Progenitor cell of endocrine pancreas (in vitro differentiated cells): Measurements from ENCODE around the gene ZNF536. TPM values are rescaled to one million over a fixed set of nuclear protein-coding genes. Genes with fewer than 3 reads are reported as not detected.

Source experiments
- DNase-seq: peaks from one replicate; pipeline ENCODE4 v3.0.0; 2021; ENCODE audit warnings: low spot score; ENCODE audit not compliant: unreplicated experiment
- H3K27ac Mint-ChIP-seq: 2 replicates; pipeline ENCODE4 v1.8.0; 2021; ENCODE audit warnings: mild to moderate bottlenecking, moderate library complexity, mixed read lengths
- H3K27me3 Mint-ChIP-seq: 2 replicates; pipeline ENCODE4 v1.8.0; 2021; ENCODE audit warnings: mixed read lengths
- H3K36me3 Mint-ChIP-seq: 2 replicates; pipeline ENCODE4 v1.8.0; 2022; ENCODE audit warnings: mixed read lengths; ENCODE audit not compliant: insufficient read depth
- H3K4me1 Mint-ChIP-seq: 2 replicates; pipeline ENCODE4 v1.8.0; 2021; ENCODE audit warnings: low read depth, mixed read lengths
- H3K4me3 Mint-ChIP-seq: 2 replicates; pipeline ENCODE4 v1.8.0; 2021; ENCODE audit warnings: low read depth, mild to moderate bottlenecking, moderate library complexity, mixed read lengths
- H3K9me3 Mint-ChIP-seq: 2 replicates; pipeline ENCODE4 v1.8.0; 2021; ENCODE audit warnings: low read depth, mixed read lengths
- total RNA-seq: library from RNA; stranded (reverse); gene quantifications from 2 replicates; pipeline ENCODE4 v1.2.1, GENCODE V29; 2021
- TF ChIP-seq, protein P1 (sequence below): fragments of 200-600 bp; sonication (generic); IDR thresholded peaks from one replicate; pipeline ENCODE4 v1.5.0; 2021; ENCODE audit warnings: antibody characterized with exemption, mild to moderate bottlenecking; ENCODE audit not compliant: unreplicated experiment

The ZNF536 gene
- total RNA-seq, 1 donor from 2014 or later, result 2.0 TPM

DNA sequence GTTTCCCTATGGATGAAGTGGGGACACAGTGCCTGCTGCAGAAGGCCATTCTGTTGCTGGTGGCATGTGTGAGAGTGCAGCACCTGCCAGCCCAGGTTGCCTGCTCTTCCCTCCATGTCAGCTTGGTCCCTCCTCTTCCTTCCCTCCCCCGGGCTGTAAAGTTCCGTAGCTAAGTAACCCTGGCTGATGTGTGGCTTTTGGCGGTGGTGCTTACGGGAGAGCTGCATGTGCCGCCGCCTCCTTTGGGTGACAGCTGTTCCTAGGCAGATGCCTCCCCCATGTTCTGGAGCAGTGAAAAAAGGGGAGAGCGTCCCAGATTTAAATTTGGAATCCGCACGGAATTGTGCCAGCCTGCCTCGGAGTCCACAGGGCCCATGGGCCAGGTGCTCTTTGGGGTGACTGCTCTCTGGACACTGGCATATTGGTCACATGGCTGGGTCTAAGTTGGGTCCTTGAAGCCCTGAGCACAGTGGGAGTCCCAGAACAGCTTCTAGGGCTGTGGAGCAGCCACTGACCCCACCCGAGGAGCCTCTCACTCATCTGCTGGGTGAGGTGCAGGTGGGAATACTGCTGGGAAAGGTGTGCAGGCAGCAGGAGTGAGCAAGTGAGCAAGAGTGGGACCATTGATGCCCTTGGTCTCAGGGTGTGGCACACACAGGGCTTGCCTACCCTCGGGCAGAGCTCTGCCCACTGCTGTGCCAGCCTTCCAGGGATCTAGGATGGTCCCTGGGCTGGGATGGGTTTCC lies 33.1 kb upstream of the ZNF536 start:
- Mint-ChIP-seq H3K27ac (no peak overlapping the region), H3K27me3 (no peaks in the 10 kb centered on the region), H3K36me3 (no peaks in the 10 kb centered on the region), H3K4me3 (no peak overlapping the region), H3K9me3 (no peaks in the 10 kb centered on the region), H3K4me1 (no peaks in the 10 kb centered on the region)
- no peak for DNase-seq
- TF ChIP-seq, protein P1, sequence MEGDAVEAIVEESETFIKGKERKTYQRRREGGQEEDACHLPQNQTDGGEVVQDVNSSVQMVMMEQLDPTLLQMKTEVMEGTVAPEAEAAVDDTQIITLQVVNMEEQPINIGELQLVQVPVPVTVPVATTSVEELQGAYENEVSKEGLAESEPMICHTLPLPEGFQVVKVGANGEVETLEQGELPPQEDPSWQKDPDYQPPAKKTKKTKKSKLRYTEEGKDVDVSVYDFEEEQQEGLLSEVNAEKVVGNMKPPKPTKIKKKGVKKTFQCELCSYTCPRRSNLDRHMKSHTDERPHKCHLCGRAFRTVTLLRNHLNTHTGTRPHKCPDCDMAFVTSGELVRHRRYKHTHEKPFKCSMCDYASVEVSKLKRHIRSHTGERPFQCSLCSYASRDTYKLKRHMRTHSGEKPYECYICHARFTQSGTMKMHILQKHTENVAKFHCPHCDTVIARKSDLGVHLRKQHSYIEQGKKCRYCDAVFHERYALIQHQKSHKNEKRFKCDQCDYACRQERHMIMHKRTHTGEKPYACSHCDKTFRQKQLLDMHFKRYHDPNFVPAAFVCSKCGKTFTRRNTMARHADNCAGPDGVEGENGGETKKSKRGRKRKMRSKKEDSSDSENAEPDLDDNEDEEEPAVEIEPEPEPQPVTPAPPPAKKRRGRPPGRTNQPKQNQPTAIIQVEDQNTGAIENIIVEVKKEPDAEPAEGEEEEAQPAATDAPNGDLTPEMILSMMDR, result no peak

DNA sequence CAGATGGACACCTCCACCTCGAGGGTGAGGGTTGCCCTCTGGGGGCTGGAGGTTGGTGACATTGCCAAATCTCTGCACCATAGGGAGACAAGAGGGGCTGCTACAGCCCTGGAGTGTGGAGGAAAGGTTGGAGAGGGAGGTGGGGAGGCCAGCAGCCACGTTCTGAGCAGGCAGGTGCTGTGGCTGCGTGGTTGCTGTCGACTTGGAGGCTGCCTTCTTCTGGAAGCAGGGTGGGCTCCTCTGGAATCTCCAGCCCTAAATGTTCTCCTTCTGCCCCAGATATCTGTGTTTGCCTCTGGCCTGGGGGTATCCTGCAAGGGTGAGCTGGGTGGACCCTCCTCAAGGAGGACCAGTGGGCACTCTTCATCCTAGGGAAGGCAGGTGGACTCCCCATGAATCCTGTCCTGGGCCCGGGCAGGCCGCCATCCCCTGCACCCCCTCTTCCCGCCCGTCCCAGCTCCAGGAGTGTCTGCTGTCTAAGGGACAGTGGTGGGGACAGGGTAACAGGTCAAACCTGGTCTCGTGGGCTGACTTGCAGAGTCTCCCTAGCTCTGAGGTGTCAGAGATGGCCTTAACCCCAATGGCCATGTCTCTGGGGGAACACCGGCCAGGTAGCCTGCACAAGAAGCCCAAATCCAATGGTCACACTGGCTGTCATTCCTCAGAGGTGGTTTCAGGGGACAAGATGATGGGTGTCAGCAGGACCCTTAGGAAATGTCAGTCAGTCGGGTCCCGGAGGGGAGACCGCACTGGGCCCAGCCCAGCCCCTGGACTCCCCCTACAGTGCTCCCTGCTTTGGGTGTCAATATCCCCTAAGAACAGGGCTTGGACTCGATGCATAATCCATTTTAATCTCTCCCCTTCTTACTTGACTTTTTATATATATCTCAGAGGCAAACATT lies 32.3 kb upstream of the ZNF536 start:
- no peak for DNase-seq
- Mint-ChIP-seq H3K4me1 (no peaks in the 10 kb centered on the region), H3K27ac (no peak overlapping the region), H3K27me3 (no peaks in the 10 kb centered on the region), H3K9me3 (no peaks in the 10 kb centered on the region), H3K36me3 (no peaks in the 10 kb centered on the region), H3K4me3 (no peak overlapping the region)
- TF ChIP-seq, protein P1, result no peak

DNA sequence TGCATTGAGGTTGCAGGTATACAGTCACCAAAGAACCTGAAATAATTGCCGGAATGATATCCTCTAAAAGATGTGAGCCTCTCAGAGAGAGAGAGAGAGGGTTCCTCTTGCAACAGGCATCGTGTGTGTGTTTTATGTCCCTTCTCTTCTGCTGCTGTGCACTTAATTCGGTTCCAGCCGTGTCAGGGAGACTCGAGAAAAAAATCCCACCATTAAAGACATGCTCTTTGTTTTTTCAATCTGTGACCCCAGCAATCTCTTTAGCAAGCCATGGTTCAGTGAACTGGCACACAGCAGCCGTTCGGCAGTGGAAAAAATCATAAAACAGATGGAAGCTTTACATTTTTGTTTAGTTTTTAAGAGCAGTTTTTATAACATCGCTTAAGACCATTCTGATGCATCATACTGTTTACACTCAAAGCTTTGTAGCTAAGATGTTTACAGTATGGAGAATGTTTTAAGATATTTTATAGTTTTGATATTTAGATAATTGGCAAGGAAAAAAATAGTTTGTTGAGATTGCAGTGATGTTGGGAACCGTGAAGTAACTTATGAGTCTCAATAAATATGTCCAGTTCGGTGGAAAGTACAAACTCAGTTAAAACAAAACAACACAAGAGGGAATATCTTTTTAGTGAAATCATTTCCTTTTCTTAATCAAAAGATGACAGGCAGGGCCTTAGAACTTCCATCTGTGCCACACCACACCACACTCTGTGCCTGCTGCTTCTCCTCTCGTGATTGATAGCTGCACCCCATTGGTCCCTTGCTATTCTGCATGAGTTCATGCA lies 31.2 kb upstream of the ZNF536 start:
- TF ChIP-seq, protein P1, result no peak
- H3K27me3 Mint-ChIP-seq, result no peaks in the 10 kb centered on the region
- no peak overlapping the region for H3K27ac Mint-ChIP-seq
- no peak overlapping the region for H3K4me3 Mint-ChIP-seq
- no peaks in the 10 kb centered on the region for H3K4me1 Mint-ChIP-seq
- no peaks in the 10 kb centered on the region for H3K36me3 Mint-ChIP-seq
- no peak for DNase-seq
- no peaks in the 10 kb centered on the region for H3K9me3 Mint-ChIP-seq

DNA sequence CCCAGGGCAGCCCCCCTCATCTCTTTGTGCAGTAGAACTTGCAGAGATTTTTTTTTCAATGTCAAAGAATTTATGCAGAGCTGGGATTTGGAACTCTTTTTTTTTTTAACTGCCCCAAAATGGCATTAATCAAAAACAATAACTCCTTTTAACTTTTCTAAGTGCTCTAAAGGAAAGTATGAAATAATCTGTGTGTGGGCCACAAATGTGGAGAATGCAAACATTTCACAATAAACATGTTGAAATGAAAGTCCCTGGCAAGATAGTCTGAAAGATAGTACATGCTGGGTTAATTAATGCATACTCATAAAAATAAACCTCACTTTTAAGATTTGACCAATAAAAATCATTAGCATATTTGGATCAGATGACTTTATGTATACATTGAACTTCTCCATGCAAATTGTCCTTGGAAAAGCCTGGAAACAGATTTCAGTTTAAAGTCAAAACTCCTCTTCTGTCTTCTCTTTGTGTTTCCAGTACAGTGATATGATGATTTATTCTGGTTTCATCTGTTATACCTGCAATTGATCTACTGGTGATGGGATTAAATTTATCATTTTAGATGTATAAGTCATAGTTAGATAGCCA lies 30.5 kb upstream of the ZNF536 start:
- no peak overlapping the region for H3K27ac Mint-ChIP-seq
- H3K27me3 Mint-ChIP-seq, result no peaks in the 10 kb centered on the region
- TF ChIP-seq, protein P1, result no peak
- no peak for DNase-seq
- H3K4me1 Mint-ChIP-seq, result no peaks in the 10 kb centered on the region
- H3K36me3 Mint-ChIP-seq, result no peaks in the 10 kb centered on the region
- H3K4me3 Mint-ChIP-seq, result no peak overlapping the region
- H3K9me3 Mint-ChIP-seq, result no peaks in the 10 kb centered on the region
